Thymus (tissue), 11 donors: ENCODE results near the gene ACTG1. TPM values are rescaled to one million over a fixed set of nuclear protein-coding genes. Genes with fewer than 3 reads are reported as not detected.
A peak's percentile ranks its signal among the peaks of the same experiment; 100 is the strongest.

Experiments used
- DNase-seq, 9 donors: peaks; one replicate each; pipeline ENCODE4 v3.0.0-alpha.2; 2013; ENCODE audit warnings: low spot score in 9 of 9, low read depth in 6 of 9, missing footprints in 1 of 9
- H3K27ac ChIP-seq, 2 donors: one replicate each; pipeline ENCODE4 v1.5.1; 2013; ENCODE audit warnings: control low read depth in 1 of 2, low read depth in 1 of 2, low read length in 1 of 2, mild to moderate bottlenecking in 1 of 2, moderate library complexity in 1 of 2
- H3K27me3 ChIP-seq, 2 donors: one replicate each; pipeline ENCODE4 v1.5.1; 2013; ENCODE audit warnings: low read length in 1 of 2; ENCODE audit not compliant: control insufficient read depth in 2 of 2, insufficient read depth in 1 of 2
- H3K36me3 ChIP-seq, 2 donors: one replicate each; pipeline ENCODE4 v1.5.1; 2013; ENCODE audit warnings: low read length in 1 of 2, mild to moderate bottlenecking in 1 of 2, moderate library complexity in 1 of 2; ENCODE audit not compliant: control insufficient read depth in 2 of 2, insufficient read depth in 2 of 2
- H3K4me1 ChIP-seq, 2 donors: one replicate each; pipeline ENCODE4 v1.5.1; 2013; ENCODE audit warnings: low read length in 2 of 2; ENCODE audit not compliant: control insufficient read depth in 2 of 2, insufficient read depth in 2 of 2
- H3K4me3 ChIP-seq, 2 donors: one replicate each; pipeline ENCODE4 v1.5.1; 2013; ENCODE audit warnings: low read length in 2 of 2, control low read depth in 1 of 2, mild to moderate bottlenecking in 1 of 2
- H3K9me3 ChIP-seq, 2 donors: one replicate each; pipeline ENCODE4 v1.5.1; 2013; ENCODE audit warnings: low read length in 1 of 2, mild to moderate bottlenecking in 1 of 2; ENCODE audit not compliant: control insufficient read depth in 2 of 2, insufficient read depth in 1 of 2
- WGBS: extraction: QIAGEN DNeasy Blood & Tissue Kit; methylation state at CpG from one replicate; pipeline ENCODE4 v1.1.7; 2013; 5-methylcytosine and 5-hydroxymethylcytosine counted together
- polyA plus RNA-seq: library from polyadenylated mRNA; stranded (reverse); fragments of 200-250 nt; gene quantifications from one replicate; pipeline ENCODE4 v1.2.3, GENCODE V29; 2013
- total RNA-seq: library from RNA; stranded (reverse); fragments of 120-200 nt; gene quantifications from one replicate; pipeline ENCODE4 v1.2.4, GENCODE V29; 2013
- donor health status: healthy.

ACTG1 gene
- total and polyA plus RNA-seq, 2 donors: 1,837 to 2,739 TPM

DNA sequence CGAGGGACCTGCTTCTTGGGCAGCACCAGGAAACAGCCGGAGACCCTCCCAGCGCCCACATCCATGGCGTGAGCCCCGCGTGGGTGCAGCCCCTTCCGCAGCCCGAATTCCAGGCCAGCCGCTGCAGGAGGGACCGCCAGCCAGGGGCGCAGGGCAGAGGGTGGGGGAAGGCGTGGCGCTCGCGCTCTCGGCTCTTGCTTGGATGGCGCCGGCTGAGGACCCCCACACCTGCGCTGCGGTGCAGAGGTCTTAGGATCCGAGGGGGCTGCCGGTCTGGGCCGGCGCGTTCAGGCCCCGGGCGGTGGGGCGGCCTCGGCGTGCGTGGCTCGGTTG lies 28.8 kb downstream of the ACTG1 start:
- WGBS: 4% methylated on average over 32 of the region's 32 CpGs
- Histone ChIP-seq H3K27me3 (peaks cover 0 to 42% of the 10 kb centered on the region in 2 donors), H3K4me1 (peaks cover 41 to 78% of the 10 kb centered on the region in 2 donors), H3K9me3 (peaks cover 0 to 6% of the 10 kb centered on the region in 2 donors), H3K4me3 (peak overlapping the region; percentile 43 to 62), H3K36me3 (no peaks in the 10 kb centered on the region), H3K27ac (peak overlapping the region in 1 of 2 donors; percentile 71)
- peak in 1 of 9 donors; percentile 47 for DNase-seq

- DNase-seq: peak in 3 of 9 donors; percentile 71 to 80 (median 73)
- Histone ChIP-seq H3K36me3 (no peaks in the 10 kb centered on the region), H3K27me3 (peaks cover 0 to 42% of the 10 kb centered on the region in 2 donors), H3K27ac (peak overlapping the region in 1 of 2 donors; percentile 71), H3K4me3 (peak overlapping the region; percentile 43 to 62), H3K4me1 (peaks cover 37 to 72% of the 10 kb centered on the region in 2 donors), H3K9me3 (peaks cover 0 to 6% of the 10 kb centered on the region in 2 donors)
- WGBS: 17% methylated on average over 29 of the region's 29 CpGs
Observed at GRCh38 chr17:81483085-81483861, 29.3 kb downstream of the ACTG1 start.

DNA sequence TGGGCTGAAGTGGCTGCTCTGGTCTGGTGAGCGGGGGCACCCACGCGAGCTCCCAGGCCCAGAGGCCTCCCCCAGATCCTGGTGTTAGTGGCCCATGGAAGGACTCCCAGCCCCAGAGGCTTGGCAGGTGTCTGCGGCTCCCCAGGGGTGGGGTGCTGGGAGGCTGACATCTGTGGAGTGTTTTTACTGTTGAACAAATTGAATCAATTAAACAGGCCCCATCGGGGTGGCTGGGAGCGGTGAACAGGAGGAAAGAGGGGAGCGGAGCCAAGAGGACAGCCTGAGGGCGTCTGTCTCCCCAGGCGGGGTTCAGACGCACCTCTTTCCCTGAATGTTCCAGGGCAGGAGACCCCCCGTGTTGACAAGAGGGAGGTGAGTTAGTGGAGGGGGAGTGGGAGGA lies 29.9 kb downstream of the ACTG1 start:
- Histone ChIP-seq H3K4me1 (peaks cover 37 to 70% of the 10 kb centered on the region in 2 donors), H3K9me3 (peaks cover 0 to 6% of the 10 kb centered on the region in 2 donors), H3K27me3 (peaks cover 0 to 42% of the 10 kb centered on the region in 2 donors), H3K4me3 (peak overlapping the region in 1 of 2 donors; percentile 1), H3K27ac (peak overlapping the region in 1 of 2 donors; percentile 71), H3K36me3 (no peaks in the 10 kb centered on the region)
- DNase-seq: peak in 1 of 9 donors; percentile 49
- WGBS: 39% methylated on average over 11 of the region's 11 CpGs

- H3K9me3 ChIP-seq: peaks cover 0 to 10% of the 10 kb centered on the region in 2 donors
- no peaks in the 10 kb centered on the region for H3K36me3 ChIP-seq
- H3K27ac ChIP-seq: peak overlapping the region in 1 of 2 donors; percentile 48
- 51% methylated on average over 18 of the region's 18 CpGs for WGBS
- no peak for DNase-seq
- H3K4me3 ChIP-seq: peak overlapping the region; percentile 35 to 63
- peaks cover 30 to 63% of the 10 kb centered on the region in 2 donors for H3K4me1 ChIP-seq
- peaks cover 0 to 42% of the 10 kb centered on the region in 2 donors for H3K27me3 ChIP-seq
Observed at GRCh38 chr17:81481815-81482505, 30.6 kb downstream of the ACTG1 start.

DNA sequence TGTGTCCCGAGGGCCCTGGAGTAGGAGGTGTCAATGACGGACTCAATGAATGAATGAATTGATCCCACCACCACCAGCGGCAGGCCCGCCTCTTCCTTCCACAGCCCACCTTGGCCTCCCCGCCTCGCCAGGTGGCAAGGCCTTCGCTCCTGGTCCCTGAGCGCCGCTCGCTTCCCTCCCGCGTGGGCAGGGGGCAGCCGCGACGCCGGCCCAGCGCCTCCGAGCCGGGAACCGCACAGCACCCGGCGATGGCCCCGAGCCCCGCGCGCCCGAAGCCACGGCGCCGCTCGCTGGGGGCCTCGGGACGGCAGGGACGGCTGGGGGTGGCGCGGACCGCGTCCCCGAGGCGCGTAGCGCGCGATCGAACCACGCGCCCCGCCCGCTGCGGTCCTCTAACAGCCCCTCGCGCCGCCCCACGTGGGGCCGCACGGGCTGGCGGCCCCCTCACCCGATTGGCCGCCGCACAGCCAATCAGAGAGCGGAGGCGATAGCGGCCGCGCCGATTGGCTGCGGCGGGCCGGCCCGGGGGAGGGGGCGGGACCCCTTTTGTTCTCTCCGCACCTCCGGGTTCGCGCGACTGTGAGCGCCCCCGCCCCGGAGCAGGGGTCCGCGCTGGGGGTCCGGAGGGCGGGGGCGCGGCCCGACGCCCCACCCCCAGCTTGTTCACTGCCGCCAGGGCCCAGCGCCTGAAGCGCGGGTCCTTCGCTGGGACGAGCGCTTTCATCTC lies 31.4 kb downstream of the ACTG1 start:
- peaks cover 30 to 60% of the 10 kb centered on the region in 2 donors for H3K4me1 ChIP-seq
- peaks cover 0 to 11% of the 10 kb centered on the region in 2 donors for H3K9me3 ChIP-seq
- peak overlapping the region; percentile 35 to 63 for H3K4me3 ChIP-seq
- peak in 8 of 9 donors; percentile 62 to 93 (median 83) for DNase-seq
- 2% methylated on average over 94 of the region's 94 CpGs for WGBS
- H3K27ac ChIP-seq: peak overlapping the region; percentile 24 to 37
- no peaks in the 10 kb centered on the region for H3K36me3 ChIP-seq
- H3K27me3 ChIP-seq: peaks cover 0 to 42% of the 10 kb centered on the region in 2 donors

- DNase-seq: no peak
- 89% methylated on average over 21 of the region's 21 CpGs for WGBS
- H3K4me3 ChIP-seq: no peak overlapping the region
Observed at GRCh38 chr17:81480140-81481072, 32.2 kb downstream of the ACTG1 start.

GRCh38 chr17:81479175-81480071 lies 33.2 kb downstream of the ACTG1 start:
- H3K27ac ChIP-seq: no peak overlapping the region
- H3K4me3 ChIP-seq: no peak overlapping the region
- no peaks in the 10 kb centered on the region for H3K36me3 ChIP-seq
- peaks cover 27 to 50% of the 10 kb centered on the region in 2 donors for H3K4me1 ChIP-seq
- peaks cover 0 to 39% of the 10 kb centered on the region in 2 donors for H3K27me3 ChIP-seq
- 90% methylated on average over 20 of the region's 20 CpGs for WGBS
- no peak for DNase-seq
- peaks cover 0 to 11% of the 10 kb centered on the region in 2 donors for H3K9me3 ChIP-seq

More at GRCh38 chr17:81480140-81481072, 32.2 kb downstream of the ACTG1 start:
- no peak overlapping the region for H3K27ac ChIP-seq
- peaks cover 0 to 11% of the 10 kb centered on the region in 2 donors for H3K9me3 ChIP-seq
- no peaks in the 10 kb centered on the region for H3K36me3 ChIP-seq
- peaks cover 0 to 42% of the 10 kb centered on the region in 2 donors for H3K27me3 ChIP-seq
- peaks cover 30 to 57% of the 10 kb centered on the region in 2 donors for H3K4me1 ChIP-seq
